ENCODE data around the gene LMBR1. TPM values are rescaled to one million over a fixed set of nuclear protein-coding genes. Genes with fewer than 3 reads are reported as not detected.

The LMBR1 gene
- total RNA-seq, 4 donors from 2014 or later, result 25.2 to 68.3 (median 38.4) TPM

GRCh38 chr7:156780724-156781455 is 112.1 kb downstream of the LMBR1 start:
- no peaks in the 10 kb centered on the region for H3K4me1 ChIP-seq
- intact Hi-C loops (cut with DNase I), result no loop called here
- H3K4me3 ChIP-seq, result no peak overlapping the region
- no peaks in the 10 kb centered on the region for H3K27me3 ChIP-seq
- peaks cover 0 to 14% (median 0%) of the 10 kb centered on the region in 3 donors for H3K36me3 ChIP-seq
- WGBS, 2 donors, result 77 to 91% methylated on average over 4 of the region's 4 CpGs
- TF ChIP-seq CTCF (IDR thresholded peaks at IDR 0.05) (no peak), POLR2A (IDR thresholded peaks at IDR 0.05) (no peak)
- H3K27ac ChIP-seq, result no peak overlapping the region
- no peaks in the 10 kb centered on the region for H3K9me3 ChIP-seq
- no peak for DNase-seq

- intact Hi-C loops (cut with DNase I), result no loop called here
Measured at GRCh38 chr7:156778668-156779067, 114.3 kb downstream of the LMBR1 start.

GRCh38 chr7:156778201-156778600 is 114.8 kb downstream of the LMBR1 start:
- WGBS, 2 donors, result 94 to 99% methylated on average over 3 of the region's 3 CpGs
- no peaks in the 10 kb centered on the region for H3K4me1 ChIP-seq
- TF ChIP-seq CTCF (IDR thresholded peaks at IDR 0.05), result no peak
- TF ChIP-seq POLR2A (IDR thresholded peaks at IDR 0.05), result no peak
- H3K36me3 ChIP-seq, result peaks cover 0 to 4% (median 0%) of the 10 kb centered on the region in 3 donors
- no peak overlapping the region for H3K27ac ChIP-seq
- no peak overlapping the region for H3K4me3 ChIP-seq
- intact Hi-C loops (cut with DNase I), result no loop called here
- no peak for DNase-seq
- no peaks in the 10 kb centered on the region for H3K9me3 ChIP-seq
- H3K27me3 ChIP-seq, result no peaks in the 10 kb centered on the region

More at GRCh38 chr7:156778668-156779067, 114.3 kb downstream of the LMBR1 start:
- no peak for DNase-seq
- no peak overlapping the region for H3K27ac ChIP-seq
- TF ChIP-seq CTCF (IDR thresholded peaks at IDR 0.05) (no peak), POLR2A (IDR thresholded peaks at IDR 0.05) (no peak)
- H3K4me3 ChIP-seq, result no peak overlapping the region
- no peaks in the 10 kb centered on the region for H3K9me3 ChIP-seq
- 66 to 72% methylated on average over 3 of the region's 3 CpGs for WGBS, 2 donors
- peaks cover 0 to 4% (median 0%) of the 10 kb centered on the region in 3 donors for H3K36me3 ChIP-seq
- no peaks in the 10 kb centered on the region for H3K27me3 ChIP-seq
- no peaks in the 10 kb centered on the region for H3K4me1 ChIP-seq

GRCh38 chr7:156777364-156778069 is 115.5 kb downstream of the LMBR1 start:
- no peaks in the 10 kb centered on the region for H3K9me3 ChIP-seq
- H3K27ac ChIP-seq, result no peak overlapping the region
- intact Hi-C loops (cut with DNase I), result no loop called here
- no peak overlapping the region for H3K4me3 ChIP-seq
- no peak for TF ChIP-seq CTCF (IDR thresholded peaks at IDR 0.05)
- no peak for TF ChIP-seq POLR2A (IDR thresholded peaks at IDR 0.05)
- peaks cover 0 to 4% (median 0%) of the 10 kb centered on the region in 3 donors for H3K36me3 ChIP-seq
- 76 to 87% methylated on average over 5 of the region's 5 CpGs for WGBS, 2 donors
- H3K27me3 ChIP-seq, result no peaks in the 10 kb centered on the region
- no peak for DNase-seq
- no peaks in the 10 kb centered on the region for H3K4me1 ChIP-seq

- intact Hi-C loops (cut with DNase I), result no loop called here
- WGBS, 2 donors, result 77 to 86% methylated on average over 2 of the region's 2 CpGs
- no peak for TF ChIP-seq POLR2A (IDR thresholded peaks at IDR 0.05)
- no peak for TF ChIP-seq CTCF (IDR thresholded peaks at IDR 0.05)
- Histone ChIP-seq H3K27me3 (no peaks in the 10 kb centered on the region), H3K9me3 (no peaks in the 10 kb centered on the region), H3K4me3 (no peak overlapping the region), H3K27ac (no peak overlapping the region), H3K4me1 (no peaks in the 10 kb centered on the region), H3K36me3 (no peaks in the 10 kb centered on the region)
- no peak for DNase-seq
Measured at GRCh38 chr7:156776527-156776926, 116.5 kb downstream of the LMBR1 start.

All from esophagus squamous epithelium (tissue), 5 donors.